ENCODE data around the gene PSMB10.
"Not testable (repeated sequence)": the region's sequence is repeated elsewhere in the genome, so short reads cannot be mapped to it uniquely, and the experiment has no call there.

The PSMB10 gene

DNA sequence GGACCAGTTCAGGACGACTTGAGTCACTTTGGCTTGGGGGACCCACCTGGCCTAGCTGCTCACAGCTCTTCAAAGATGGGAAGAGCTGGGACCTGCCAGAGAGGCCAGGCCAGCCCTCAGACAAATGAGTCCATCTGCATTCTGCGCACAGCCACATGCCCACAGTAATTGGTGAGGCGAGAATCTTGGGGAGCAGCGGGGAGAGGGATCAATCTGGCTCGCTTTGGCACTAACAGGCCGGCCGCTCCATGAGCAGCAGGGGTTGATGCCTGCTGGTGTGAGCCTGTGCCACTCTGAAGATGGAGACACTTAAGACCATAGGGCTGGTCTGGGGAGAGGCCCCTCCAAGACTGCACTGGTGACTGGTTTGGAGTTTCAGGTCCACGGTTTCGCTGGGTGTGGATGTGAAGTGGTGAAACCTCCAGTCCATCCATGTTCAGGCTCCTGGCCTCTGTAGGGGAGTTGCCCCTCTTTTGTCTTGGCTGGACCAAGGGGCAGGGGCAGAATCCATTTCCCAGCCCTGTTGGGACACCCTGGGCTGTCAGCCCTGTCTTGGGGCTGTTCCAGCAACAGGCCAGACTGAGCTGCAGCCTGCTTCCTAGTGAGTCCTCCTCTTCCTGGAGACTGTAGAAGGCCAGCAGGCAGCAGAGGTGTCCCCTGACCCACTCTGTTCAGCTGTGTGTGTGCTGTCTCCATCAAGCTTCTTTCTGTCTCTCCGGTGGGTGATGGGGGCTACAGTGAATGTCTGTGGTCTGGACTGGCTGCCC, 12.3 kb downstream of the PSMB10 start:
- DNase-seq = no peak

DNA sequence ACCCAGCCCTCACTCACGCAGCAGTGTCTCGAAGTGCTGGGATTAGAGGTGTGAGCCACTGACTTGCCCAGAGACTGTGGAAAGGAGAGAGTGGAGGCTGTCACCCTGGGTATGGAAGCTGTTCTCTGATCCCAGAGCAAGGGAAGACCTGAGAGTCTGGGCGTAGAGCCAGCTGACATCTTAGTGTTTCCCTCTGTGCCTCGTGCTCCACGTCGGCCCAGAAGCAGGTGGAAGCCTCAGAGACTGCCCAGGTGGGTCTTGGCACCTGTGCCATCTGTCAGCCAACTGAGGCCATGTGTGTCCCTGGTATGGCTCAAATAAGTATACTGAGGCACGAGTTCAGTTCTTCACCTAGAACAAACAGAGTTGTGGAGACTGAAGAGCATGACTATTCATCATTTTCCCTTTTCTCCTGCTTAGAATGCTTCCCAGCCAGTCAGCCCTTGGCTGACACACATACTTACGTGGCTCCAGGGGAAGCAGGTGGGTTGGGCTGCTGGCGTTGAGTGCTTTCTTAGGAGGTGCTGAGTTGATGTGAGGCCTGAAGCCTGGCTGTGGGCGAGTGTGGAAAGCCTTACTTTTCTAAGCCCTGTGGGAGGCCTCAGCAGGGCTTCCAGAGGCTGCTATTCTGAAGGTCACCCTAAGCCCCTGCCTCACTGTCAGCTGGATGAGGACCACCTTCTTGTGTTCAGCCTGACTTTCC, 13.1 kb downstream of the PSMB10 start:
- DNase-seq = no peak

DNA sequence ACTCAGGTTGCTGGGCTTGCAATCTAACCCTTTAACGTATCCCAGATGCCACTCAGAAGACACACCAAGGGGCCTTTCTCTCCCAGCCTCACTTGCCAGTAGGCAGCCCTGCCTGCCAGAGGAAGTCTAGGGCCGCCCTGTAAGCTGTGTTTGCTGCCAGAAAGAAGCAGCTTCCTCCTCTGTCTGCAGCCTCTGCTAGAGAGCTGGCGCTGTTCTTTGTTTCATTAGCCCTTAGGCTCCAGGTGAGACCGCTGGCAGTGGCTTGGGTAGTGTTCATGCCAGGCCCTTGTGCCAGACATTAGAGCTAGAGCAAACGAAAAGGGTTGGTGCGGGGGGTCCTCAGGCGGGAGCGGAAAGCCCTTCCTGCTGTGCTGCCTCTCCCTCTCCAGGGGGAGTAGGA, 13.9 kb downstream of the PSMB10 start:
- DNase-seq = no peak

DNA sequence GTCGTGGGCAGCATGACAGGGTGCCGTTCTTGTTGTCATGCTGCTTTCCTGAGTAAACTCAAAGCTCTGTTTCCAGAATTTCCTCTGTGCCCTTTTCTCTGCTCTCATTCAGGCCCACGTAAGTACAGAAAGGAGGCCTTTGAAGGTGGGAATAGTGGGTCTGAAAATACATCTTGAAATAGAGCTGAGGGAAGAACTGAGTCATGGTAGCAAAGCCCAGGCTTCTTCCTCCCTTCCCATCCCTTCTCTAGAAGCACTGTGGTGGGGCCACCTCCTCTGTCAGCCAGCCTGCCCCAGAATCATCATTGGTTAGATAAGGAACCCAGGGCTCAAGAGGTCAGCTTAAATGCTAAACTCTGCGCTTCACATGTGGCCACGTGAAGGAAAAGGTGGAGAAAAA, 14.4 kb downstream of the PSMB10 start:
- DNase-seq = no peak

DNA sequence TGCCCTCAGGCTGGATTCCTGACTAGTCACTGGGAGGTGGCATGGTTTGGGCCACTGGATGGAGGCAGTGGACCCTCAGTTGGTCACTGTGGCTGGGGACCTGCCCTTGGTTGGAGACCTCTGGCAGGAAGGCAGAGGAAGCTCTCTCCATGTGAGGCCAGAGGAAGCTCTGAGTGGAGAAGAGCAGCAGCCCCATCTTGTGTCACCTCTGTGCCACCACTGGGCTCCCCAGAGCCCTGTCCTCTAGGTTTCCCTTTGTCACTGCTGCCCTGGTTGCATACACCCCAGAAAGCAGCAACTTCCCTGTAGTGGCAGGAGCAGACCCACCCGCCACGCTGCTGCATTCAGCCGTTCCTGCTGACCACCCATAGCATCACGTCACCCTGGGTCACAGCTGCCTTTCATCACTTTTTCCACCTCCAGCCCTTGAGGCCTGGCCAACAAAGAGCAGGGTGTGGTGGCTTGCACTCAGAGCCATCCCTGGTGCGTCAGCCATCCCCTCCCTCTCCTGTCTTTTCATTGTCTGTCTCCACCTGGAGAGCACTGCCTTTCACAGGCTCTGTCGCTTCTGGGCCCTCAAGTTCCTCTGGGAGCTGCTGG, 16.9 kb downstream of the PSMB10 start:
- DNase-seq = no peak

DNA sequence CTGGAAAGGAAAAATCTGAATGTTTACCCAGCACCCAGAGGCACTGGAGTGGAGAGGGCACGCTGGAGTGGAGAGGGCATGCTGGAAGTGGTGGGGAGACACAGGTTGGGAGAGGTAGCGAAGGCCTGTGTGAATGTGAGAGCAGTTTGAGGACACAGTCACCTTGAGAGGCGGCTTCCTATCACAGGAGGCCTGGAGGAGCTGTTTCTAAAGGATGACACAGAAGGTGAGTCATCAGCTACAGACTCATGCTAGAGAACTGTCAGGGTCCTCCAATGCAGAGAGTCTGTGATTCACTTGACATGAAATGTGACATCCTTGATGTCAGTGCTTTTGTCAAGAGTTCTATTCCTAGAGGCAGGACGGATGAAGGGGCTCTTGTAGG, 18.8 kb downstream of the PSMB10 start:
- no peak for DNase-seq

DNA sequence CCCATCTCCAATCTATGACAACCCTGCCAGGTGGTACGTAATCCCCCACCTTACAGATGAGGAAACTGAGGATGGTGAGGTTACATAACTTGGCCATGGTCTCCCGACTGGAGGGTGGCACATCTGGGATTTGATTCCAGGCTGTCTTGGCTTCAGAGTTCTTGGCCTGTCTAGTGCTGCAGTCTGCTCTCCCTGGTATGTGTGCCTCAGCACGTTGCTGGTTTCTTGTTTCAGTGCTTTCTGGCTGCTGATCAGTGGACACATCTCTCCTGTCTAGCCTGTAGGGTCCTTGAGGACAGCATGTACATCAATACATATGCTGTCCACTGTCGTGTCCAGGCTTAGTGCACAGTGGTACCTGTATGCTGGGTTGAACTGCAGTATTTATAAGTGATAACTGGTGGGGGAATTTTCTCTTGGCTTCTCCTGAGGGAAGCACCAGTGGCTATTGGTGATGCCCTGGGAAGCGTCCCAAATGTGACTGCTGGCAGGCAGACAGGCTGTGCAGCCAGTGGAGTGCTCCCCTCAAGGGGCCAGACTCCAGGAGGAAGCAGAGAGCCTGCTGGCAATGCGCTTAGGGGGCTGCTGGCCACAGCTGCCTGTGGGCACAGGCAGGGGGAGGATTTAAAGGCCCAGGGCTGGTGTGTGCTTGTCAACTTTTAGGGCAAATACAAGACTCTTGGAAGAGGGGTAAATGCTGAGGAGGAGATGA, 19.4 kb downstream of the PSMB10 start:
- no peak for DNase-seq

DNA sequence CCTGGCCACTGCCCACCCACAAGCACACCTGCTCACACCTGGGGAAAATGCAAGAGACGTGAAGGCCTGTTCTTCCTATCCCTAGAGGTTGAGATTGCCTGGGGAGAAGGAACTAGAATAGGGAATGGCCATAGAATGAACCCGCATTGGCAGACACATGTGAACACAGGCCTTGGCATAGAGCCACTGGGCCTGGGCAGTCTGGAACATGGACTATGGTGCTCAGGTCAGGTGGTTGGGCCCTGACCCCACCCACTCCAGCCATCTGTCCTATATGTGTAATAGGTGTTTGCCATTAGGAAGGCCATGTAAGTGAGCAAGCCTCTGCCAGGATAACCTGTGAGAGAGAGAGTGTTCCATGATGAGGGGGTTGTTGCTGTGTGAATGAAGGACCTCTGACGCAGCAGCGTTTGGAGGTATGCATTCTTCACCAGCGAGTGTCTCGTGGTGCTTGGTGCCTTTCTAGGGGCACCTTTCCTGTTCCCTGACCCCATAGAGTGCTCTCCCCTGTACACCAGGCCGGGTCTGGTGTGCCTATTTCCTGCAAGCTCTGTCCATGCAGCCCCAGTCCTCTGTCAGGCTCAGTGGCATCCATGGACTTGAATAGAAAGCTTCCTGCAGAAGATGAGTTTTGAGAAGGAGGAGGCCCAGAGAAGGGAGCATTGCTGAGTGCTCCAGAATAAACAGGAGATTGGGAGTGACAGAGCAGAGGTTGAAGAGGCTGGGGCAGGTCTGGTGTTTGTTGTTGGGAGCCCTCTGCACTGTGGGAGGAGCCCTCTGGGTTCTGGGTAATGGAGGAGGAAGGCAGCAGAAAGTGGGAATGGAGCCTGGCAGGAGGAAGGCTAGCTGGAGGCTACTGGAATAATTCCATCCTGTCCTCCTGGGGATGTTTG, 20.6 kb downstream of the PSMB10 start:
- no peak for DNase-seq

DNA sequence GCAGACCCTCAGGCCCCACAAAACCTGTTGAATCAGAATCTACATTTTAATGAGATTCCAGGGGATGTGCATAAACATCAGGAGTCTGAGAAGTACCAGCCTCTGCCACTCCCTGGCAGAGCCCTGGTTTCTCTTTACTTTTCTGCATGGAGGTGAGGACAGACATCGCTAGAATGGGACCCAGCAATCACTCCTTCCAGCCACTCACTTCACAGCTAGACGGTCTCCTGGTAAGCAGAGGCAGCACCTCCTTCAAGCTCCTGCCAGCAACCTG, 21.2 kb downstream of the PSMB10 start:
- DNase-seq = not testable (repeated sequence)

DNA sequence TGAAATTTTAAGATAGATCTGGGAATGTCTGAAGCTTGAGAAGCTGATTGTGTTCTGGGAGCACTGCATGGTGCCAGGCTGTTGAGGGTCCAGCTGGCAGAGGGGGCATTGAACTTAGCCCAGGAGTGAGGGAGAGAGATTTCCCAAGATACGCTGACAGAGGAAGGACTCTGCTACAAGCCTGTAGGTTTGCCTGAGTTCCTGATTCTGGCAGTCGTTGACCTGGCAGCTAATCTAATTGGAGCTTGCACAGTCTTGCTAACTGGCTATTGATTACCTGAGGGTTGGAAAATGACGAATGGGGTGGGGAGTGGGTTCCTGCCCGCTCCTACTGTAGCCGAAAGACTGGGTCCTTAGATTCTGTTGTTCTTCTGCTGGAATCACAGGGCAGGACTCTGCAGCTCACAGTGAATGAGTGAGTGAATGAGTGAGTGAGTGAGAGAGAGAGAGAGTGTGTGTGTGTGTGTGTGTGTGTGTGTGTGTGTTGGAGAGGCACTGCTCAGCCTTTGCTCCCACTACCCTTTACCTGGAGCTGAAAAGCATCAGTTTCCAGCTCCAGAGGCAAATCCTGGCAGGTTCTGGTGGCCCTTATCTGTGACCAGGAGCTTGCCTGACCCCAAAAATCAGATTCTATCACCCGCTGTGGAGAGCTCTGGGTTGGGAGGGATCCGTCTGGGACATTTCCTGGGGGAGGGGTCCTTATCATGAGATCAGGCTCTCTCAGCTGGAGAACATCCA, 21.7 kb downstream of the PSMB10 start:
- DNase-seq = no peak

DNA sequence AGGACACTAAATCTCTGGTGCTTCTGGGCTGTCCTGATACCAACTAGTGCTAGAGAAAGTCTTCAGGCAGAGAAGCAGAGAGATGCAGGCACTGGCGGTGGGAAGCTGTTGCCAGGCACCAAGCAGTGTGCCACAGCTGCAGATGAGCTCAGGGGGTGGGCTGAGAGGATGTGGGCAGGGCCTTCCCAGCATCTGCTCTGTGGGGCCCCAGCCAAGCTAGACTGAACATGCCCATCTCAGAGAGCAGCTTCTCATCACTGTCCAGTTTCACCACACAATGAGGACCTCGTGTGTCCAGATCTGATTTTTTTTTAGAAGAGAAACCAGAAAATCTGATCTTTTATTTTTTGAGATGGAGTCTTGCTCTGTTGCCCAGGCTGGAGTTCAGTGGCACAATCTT, 26.5 kb downstream of the PSMB10 start:
- no peak for DNase-seq

DNA sequence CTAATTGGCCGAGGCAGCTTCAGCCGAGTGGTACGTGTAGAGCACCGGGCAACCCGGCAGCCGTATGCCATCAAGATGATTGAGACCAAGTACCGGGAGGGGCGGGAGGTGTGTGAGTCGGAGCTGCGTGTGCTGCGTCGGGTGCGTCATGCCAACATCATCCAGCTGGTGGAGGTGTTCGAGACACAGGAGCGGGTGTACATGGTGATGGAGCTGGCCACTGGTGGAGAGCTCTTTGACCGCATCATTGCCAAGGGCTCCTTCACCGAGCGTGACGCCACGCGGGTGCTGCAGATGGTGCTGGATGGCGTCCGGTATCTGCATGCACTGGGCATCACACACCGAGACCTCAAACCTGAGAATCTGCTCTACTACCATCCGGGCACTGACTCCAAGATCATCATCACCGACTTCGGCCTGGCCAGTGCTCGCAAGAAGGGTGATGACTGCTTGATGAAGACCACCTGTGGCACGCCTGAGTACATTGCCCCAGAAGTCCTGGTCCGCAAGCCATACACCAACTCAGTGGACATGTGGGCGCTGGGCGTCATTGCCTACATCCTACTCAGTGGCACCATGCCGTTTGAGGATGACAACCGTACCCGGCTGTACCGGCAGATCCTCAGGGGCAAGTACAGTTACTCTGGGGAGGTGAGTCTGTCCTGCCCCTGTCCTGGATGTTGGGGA, 27.5 kb downstream of the PSMB10 start:
- DNase-seq = no peak

DNA sequence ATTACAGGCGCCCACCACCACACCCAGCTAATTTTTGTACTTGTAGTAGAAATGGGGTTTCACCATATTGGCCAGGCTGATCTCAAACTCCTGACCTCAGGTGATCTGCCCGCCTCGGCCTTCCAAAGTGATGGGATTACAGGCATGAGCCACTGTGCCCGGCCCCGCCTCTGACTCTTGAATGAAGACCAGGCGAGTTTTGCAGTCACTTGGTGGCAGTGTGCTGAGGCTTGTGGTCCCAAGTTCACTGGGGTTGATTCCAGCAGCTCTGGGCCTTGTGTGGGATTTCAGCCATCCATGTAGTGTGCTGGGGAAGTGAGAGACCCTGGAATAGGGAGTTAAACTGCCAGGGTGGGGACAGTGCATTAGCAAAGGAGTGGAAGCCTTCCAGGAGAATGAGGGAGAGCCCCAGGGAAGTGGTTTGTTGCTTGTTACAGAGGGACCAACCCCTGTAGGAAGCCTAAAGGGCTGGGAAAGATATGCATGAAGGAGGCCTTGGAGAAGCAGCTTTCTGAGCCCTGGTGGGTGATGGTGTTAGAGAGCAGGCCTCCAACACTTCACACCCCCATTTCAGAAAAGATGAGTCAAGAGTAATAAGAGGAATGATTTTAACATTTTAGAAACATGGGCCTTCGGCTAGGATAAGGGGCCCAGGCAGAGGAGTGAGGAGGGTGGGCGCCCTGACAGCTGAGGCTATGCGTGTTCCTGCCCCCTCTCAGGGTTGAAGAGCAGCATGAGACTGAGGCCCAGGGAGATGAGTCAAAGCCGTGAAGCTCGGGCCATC, 29.1 kb downstream of the PSMB10 start:
- DNase-seq = no peak

DNA sequence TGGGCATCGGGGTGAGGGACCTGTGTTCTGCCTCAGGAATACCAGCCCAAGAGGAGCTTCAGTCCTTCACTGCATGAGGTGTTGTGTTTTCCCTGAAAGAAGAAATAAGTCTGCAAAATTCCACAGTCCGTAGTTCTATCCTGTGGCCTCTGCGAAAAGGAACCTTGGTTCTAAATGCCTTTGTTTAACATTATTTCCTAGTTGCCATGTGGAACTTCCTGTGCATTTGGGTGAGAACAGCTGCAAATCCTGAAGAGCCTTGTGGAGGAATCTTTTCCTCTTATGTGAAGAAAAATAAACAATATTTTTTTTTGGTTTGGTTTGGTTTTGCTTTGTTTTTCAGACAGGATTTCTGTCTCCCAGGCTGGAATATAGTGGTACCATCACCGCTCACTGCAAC, 33.8 kb downstream of the PSMB10 start:
- no peak for DNase-seq

DNA sequence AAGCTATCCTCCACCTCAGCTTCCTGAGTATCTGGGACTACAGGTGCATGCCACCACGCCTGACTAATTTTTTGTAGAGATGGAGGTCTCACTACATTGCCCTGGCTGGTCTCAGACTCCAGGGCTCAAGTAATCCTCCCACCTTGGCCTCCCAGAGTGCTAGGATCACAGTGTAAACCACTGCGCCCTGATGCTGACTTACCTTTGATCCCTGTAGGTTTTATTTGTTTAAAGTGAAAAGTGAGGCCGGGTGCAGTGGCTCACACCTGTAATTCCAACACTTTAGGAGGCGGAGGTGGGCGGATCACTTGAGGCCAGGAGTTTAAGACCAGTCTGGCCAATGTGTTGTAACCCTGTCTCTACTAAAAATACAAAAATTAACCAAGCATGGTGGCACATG, 34.9 kb downstream of the PSMB10 start:
- DNase-seq = no peak

DNA sequence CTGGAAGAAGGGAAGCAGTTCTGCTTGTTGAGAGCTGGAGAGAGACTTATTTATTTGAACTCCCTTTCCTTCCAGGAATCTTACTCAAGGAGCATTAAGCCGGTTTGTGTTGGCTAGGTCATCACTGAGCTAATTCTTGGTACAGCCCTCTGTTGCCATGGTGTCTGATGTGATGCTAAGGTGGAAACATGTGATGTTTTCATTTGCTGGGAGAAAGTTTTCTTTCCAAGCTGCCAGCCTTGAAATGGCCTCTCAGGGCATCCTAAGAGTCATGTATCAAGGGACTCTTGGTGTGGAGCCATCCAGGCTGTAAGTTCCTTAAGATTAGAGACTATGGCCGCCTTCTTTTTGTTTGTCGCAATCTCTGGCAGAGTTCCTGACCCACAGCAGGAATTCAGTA, 39.4 kb downstream of the PSMB10 start:
- DNase-seq = no peak

DNA sequence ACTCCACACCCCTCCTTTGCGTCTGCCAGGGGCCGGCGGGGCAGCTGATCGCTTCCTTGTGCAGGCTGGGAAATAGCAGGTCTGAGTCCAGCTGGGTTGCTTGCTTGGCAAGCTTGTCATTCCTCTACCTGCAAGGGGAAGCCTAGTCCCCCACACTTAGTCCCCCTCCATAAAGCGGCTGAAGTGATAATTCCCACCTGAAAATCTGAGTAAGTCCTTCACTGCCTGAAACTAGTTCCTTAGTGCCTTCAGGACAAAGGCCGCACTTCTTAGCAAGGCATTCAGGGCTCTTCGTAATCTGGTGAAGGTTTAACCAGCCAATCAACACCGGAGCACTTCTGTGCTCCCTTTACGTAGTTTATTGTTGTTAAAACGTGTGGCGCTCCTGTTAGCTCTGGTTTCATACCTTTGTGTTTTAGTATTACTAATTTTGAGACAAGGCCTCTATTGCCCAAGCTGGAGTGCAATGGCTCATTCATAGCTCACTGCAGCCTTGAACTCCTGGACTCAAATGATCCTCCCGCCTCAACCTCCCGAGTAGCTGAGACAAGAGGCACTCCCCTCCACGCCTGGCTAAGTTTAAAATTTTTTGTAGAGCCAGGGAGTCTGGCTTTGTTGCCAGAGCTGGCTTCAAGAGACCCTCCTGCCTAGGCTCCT, 42.8 kb downstream of the PSMB10 start:
- DNase-seq = no peak

DNA sequence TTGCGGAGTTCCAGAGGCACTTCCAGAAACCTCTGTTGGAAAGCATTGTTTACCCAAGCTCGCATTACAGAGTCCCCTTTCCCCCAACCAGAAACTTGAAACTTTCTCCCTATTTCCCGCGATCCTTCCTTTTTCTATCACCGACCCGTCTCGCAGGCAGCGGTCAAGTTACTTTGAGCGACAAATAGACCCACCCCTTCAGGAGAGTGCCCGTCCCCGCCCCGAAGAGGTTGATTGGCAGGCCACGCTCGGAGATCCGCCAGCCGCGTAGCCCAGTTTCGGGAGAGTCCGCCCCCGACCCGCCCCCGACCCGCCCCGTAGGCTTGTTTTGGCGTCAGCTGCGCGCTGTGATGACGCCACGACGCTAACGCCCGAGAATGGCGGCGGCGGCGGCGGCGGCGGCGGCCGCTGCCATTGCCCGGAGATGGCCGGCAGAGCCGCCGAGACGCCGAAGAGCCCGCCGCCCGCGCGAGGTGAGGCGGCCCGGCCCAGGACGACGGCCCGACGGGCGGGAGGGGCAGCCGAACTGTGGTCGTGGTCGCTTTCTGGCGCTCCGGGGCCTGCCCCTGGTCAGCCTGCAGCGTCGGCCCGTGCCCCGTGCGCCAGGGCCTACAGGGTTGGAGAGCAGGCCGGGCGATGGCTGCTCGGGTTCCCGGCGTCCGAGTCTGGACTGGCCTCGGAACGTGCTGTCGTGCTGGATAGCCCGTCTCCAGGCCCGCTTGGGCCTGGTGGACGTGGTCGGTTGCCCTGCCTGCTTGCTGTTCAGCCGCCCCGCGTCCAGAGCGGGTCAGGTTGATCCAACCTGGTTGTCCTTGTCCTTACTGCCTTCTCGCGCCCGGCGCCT, 43.5 kb downstream of the PSMB10 start, which contains the start of gene PSKH1:
PSKH1 (plus strand) TSS at position 356 of the 844 bp plus-strand sequence. CDS start 15,496 bp downstream, outside the sequence.
- peak; percentile 83 to 89 for DNase-seq

DNA sequence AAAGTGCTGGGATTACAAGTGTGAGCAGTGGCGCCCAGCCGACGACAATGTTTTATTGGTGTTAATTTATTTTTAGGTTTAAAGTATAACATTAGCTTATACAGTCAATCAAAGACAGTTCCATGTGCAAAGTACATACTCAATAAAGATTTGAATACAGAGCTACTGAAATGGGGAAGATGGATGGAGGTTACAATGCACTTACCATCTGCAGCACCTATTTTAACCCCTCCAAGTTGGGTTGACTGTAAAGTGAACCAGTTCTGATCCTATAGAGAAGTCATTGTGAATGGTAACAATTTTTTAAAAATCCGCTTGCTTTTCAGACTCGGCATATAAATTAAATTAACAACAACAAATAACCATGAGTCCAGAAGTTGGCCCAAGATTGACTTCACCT, 44.3 kb downstream of the PSMB10 start:
- DNase-seq = no peak

Data from NCI-H1930 (cell line).